T-helper 2 cell treated with Interferon-gamma antibody and Interleukin-4, amounts not matched to agents 100 ng/mL and 5 ng/mL, for 36 hours (primary cell): ENCODE results near the gene ZNF143. TPM values are rescaled to one million over a fixed set of nuclear protein-coding genes. Genes with fewer than 3 reads are reported as not detected.
"Not testable (repeated sequence)": the region's sequence is repeated elsewhere in the genome, so short reads cannot be mapped to it uniquely, and the experiment has no call there.

ENCODE experiments used
- intact Hi-C: fragments of 100-400 bp; cut with micrococcal nuclease; formaldehyde crosslinking; loops from one replicate; pipeline ENCODE4 v1.15.1; 2023
- total RNA-seq: library from RNA; stranded (reverse); gene quantifications from 2 replicates; pipeline ENCODE4 v1.2.3, GENCODE V29; 2022

ZNF143 gene
- total RNA-seq, 1 donor from 2014 or later, result 27.4 TPM

- intact Hi-C loops, result loop anchor here (2.0 to 10.0 kb wide), 2 partner anchors 41 to 791 kb away; no protein-coding TSS in a partner anchor
Observed at GRCh38 chr11:9533736-9534473, 73.1 kb downstream of the ZNF143 start.

GRCh38 chr11:9535189-9535781 is 74.5 kb downstream of the ZNF143 start:
- intact Hi-C loops, result loop anchor here (1.0 to 10.0 kb wide), 4 partner anchors 40 to 790 kb away; no protein-coding TSS in a partner anchor

- intact Hi-C loops, result loop anchor here (10.0 kb wide), 1 partner anchor 786 kb away; no protein-coding TSS in a partner anchor
Observed at GRCh38 chr11:9538548-9538947, 77.7 kb downstream of the ZNF143 start.

GRCh38 chr11:9549216-9549615 is 88.4 kb downstream of the ZNF143 start:
- intact Hi-C loops, result not testable (repeated sequence)

GRCh38 chr11:9550191-9550628 is 89.4 kb downstream of the ZNF143 start:
- intact Hi-C loops, result no loop called here

- intact Hi-C loops, result no loop called here
Observed at GRCh38 chr11:9561279-9561982, 100.6 kb downstream of the ZNF143 start.

- intact Hi-C loops, result no loop called here
Observed at GRCh38 chr11:9562716-9563115, 101.9 kb downstream of the ZNF143 start.

GRCh38 chr11:9563196-9563730 is 102.5 kb downstream of the ZNF143 start:
- intact Hi-C loops, result no loop called here

GRCh38 chr11:9565822-9566560 is 105.2 kb downstream of the ZNF143 start:
- intact Hi-C loops, result no loop called here

GRCh38 chr11:9566561-9567063 is 105.8 kb downstream of the ZNF143 start:
- intact Hi-C loops, result no loop called here

- intact Hi-C loops, result no loop called here
Observed at GRCh38 chr11:9567401-9567800, 106.6 kb downstream of the ZNF143 start.

- intact Hi-C loops, result no loop called here
Observed at GRCh38 chr11:9568161-9568853, 107.5 kb downstream of the ZNF143 start.

- intact Hi-C loops, result no loop called here
Observed at GRCh38 chr11:9568854-9569587, 108.2 kb downstream of the ZNF143 start.

GRCh38 chr11:9569588-9570164 is 108.9 kb downstream of the ZNF143 start:
- intact Hi-C loops, result loop anchor here (10.0 kb wide), 2 partner anchors 885 to 1235 kb away; partner anchors contain the start of genes EIF4G2, RPL27A and TRIM66

- intact Hi-C loops, result loop anchor here (10.0 kb wide), 2 partner anchors 886 to 1234 kb away; partner anchors contain the start of genes EIF4G2, RPL27A and TRIM66
Observed at GRCh38 chr11:9570313-9571025, 109.7 kb downstream of the ZNF143 start.

GRCh38 chr11:9571071-9571762 is 110.4 kb downstream of the ZNF143 start:
- intact Hi-C loops, result loop anchor here (10.0 kb wide), 2 partner anchors 886 to 1234 kb away; partner anchors contain the start of genes EIF4G2, RPL27A and TRIM66

- intact Hi-C loops, result loop anchor here (2.0 to 10.0 kb wide), 5 partner anchors 257 to 1233 kb away; partner anchors contain the start of genes DENND5A, EIF4G2, RPL27A and TMEM41B
Observed at GRCh38 chr11:9571763-9572115, 110.9 kb downstream of the ZNF143 start.
